ENCODE data around the gene CDKN1C. TPM values are rescaled to one million over a fixed set of nuclear protein-coding genes. Genes with fewer than 3 reads are reported as not detected.

CDKN1C gene
- total RNA-seq, 2 experiments from 2014 or later, result 0.21 to 0.32 TPM

DNA sequence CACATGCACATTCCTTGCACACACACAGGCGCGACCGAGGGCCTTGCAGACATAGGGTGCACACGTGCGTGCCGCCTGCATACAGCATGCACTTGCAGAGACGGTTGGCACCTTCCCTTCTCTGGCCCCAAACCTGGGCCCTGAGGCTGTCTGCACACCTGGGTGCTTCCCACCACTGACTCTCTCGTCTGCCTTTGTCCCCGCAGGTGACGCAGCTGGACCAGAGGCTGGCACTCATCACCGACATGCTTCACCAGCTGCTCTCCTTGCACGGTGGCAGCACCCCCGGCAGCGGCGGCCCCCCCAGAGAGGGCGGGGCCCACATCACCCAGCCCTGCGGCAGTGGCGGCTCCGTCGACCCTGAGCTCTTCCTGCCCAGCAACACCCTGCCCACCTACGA lies 38.0 kb downstream of the CDKN1C start:
- Mint-ChIP-seq H3K36me3 (ENCODE audit: low read depth) (no peaks in the 10 kb centered on the region), H3K9me3 (ENCODE audit: insufficient read depth) (no peaks in the 10 kb centered on the region), H3K27me3 (ENCODE audit: low read depth) (no peaks in the 10 kb centered on the region), H3K4me3 (no peak overlapping the region), H3K27ac (no peak overlapping the region), H3K4me1 (ENCODE audit: low read depth) (no peaks in the 10 kb centered on the region)
- DNase-seq (no peak), ATAC-seq (no peak)
- POLR2A ChIA-PET, result no interaction called here
- CTCF ChIA-PET, result no interaction called here

DNA sequence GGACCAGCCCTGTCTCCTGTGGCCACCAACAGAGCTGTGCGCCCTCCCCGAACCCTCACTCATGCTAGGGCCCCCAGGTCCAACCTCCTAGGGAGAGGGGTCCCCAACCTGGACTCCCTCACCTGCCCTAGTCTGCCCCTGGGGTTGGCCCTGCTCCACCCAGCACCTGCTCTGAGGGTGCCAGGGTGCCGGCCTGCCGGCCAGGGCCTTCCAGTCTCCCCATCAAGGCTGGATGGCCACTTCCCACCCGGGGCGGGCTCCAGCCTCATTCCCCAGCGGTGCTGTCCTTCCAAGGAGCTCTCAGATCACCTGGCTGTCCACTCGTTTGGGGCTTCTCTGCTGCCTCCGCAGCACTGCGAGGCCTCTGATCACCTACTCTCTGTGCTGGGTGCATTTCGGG lies 39.1 kb downstream of the CDKN1C start:
- POLR2A ChIA-PET, result no interaction called here
- no peak overlapping the region for H3K4me3 Mint-ChIP-seq
- no peak overlapping the region for H3K27ac Mint-ChIP-seq
- DNase-seq, result no peak
- CTCF ChIA-PET, result no interaction called here
- no peak for ATAC-seq
- H3K4me1 Mint-ChIP-seq (ENCODE audit: low read depth), result no peaks in the 10 kb centered on the region
- H3K36me3 Mint-ChIP-seq (ENCODE audit: low read depth), result no peaks in the 10 kb centered on the region
- no peaks in the 10 kb centered on the region for H3K27me3 Mint-ChIP-seq (ENCODE audit: low read depth)
- no peaks in the 10 kb centered on the region for H3K9me3 Mint-ChIP-seq (ENCODE audit: insufficient read depth)

DNA sequence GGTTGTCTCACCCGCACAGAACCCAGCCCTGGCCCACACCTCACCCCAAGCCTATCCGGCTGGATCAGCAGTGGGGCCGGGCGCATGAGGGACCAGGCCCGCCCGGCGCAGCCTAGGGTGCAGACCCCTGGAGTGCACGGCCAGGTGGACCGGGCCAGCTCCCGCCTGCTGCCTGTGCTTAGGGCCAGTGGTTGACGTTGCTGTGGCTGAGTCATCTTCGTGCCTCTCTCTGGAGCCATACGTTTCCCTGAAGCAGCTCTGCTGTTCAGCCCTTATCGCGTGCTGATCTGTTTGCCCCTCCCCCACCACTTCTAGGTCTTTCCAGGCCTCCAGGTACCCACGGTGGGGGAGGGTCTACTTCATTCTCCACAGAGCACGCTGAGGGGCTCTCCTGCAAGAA lies 39.5 kb downstream of the CDKN1C start:
- no peaks in the 10 kb centered on the region for H3K9me3 Mint-ChIP-seq (ENCODE audit: insufficient read depth)
- no peak overlapping the region for H3K4me3 Mint-ChIP-seq
- POLR2A ChIA-PET, result no interaction called here
- CTCF ChIA-PET, result no interaction called here
- no peak overlapping the region for H3K27ac Mint-ChIP-seq
- DNase-seq (no peak), ATAC-seq (no peak)
- H3K36me3 Mint-ChIP-seq (ENCODE audit: low read depth), result no peaks in the 10 kb centered on the region
- H3K27me3 Mint-ChIP-seq (ENCODE audit: low read depth), result no peaks in the 10 kb centered on the region
- H3K4me1 Mint-ChIP-seq (ENCODE audit: low read depth), result no peaks in the 10 kb centered on the region

DNA sequence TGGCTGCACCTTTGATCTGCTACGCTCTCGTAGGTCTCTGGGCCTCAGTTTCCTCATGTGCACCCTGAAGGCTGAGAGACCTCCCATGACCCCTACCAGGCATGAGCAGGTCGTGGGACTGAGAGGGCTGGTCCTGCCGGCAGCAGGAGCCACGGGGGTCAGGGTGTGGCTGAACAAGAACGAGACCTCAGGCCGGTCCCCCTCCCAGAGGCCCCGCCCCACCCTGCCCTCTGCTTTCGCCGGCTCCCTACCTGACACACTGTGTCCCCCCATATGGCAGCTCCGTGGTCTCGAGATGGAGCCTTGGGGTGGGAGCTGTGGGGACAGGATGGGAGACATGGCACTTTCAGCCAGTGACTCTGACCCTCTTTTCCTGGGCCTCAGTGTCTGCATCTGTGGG lies 40.6 kb downstream of the CDKN1C start:
- Mint-ChIP-seq H3K27ac (no peak overlapping the region), H3K4me3 (no peak overlapping the region), H3K4me1 (ENCODE audit: low read depth) (no peaks in the 10 kb centered on the region), H3K27me3 (ENCODE audit: low read depth) (no peaks in the 10 kb centered on the region), H3K9me3 (ENCODE audit: insufficient read depth) (no peaks in the 10 kb centered on the region), H3K36me3 (ENCODE audit: low read depth) (no peaks in the 10 kb centered on the region)
- CTCF ChIA-PET, result no interaction called here
- DNase-seq (no peak), ATAC-seq (no peak)
- POLR2A ChIA-PET, result no interaction called here

DNA sequence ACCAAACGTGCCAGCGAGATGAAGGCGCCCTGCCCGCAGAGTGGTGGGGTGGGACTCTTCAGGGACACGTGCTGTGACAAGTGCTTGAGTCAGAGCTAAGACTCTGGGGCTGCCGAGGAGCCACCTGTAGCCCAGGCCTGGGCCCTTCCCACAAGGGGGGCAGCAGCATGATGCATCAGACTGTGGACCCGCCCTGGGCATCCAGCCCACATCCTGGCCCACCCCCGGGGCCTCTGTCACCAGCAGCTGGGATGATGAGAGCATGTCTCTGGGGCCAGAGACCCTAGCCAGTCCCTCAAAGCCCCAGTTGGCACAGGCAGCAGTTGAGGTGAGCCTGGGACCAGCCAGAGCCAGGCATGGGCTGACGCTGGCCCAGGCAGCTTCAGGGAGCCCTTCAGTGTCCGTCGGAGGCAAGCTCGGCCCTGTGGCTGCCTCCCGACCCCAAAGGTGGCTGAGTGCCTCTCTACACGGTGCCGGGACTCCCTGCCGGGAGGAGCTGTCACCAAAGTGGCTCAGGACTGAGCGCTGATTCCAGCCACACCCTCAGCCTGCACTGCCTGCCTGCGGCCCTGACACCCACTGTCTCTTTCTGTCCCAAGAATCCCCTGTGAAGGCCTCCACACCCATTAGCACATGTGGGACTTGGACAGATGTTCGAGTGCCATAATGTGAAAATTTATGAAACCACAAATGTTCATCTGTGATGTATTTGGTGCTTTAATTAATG lies 41.3 kb downstream of the CDKN1C start:
- no peak overlapping the region for H3K4me3 Mint-ChIP-seq
- CTCF ChIA-PET, result interaction anchor here (0.8 kb wide), 1 partner anchor 44 kb away, joined by 3 read pairs; no protein-coding TSS in a partner anchor

DNA sequence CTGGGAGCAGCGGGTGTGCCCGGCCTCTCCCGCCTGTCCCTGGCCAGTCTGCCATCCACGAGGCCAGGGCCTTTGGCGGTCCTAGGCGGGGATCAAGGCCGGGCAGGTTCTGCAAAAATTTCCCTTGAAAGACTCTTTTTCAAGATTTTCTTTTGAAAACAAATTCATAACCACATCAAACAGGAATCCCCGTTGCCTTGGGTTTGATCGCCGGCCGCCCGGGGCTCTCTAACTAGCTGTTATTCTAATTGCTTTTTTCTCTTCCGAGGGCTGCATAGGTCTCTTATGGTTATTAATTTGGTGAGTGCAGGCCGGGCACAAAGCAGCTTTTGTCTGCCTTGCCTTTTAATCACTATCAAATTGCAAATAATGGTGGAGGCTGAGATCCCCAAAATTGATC lies 42.0 kb downstream of the CDKN1C start:
- Mint-ChIP-seq H3K9me3 (ENCODE audit: insufficient read depth) (no peaks in the 10 kb centered on the region), H3K27me3 (ENCODE audit: low read depth) (no peaks in the 10 kb centered on the region), H3K4me1 (ENCODE audit: low read depth) (no peaks in the 10 kb centered on the region), H3K4me3 (no peak overlapping the region), H3K36me3 (ENCODE audit: low read depth) (no peaks in the 10 kb centered on the region), H3K27ac (no peak overlapping the region)
- no peak for ATAC-seq
- ChIA-PET POLR2A (no interaction called here), CTCF (no interaction called here)
- no peak for DNase-seq

More for the DNA sequence above, 41.3 kb downstream of the CDKN1C start:
- Mint-ChIP-seq H3K36me3 (ENCODE audit: low read depth) (no peaks in the 10 kb centered on the region), H3K9me3 (ENCODE audit: insufficient read depth) (no peaks in the 10 kb centered on the region), H3K27me3 (ENCODE audit: low read depth) (no peaks in the 10 kb centered on the region), H3K4me1 (ENCODE audit: low read depth) (no peaks in the 10 kb centered on the region), H3K27ac (no peak overlapping the region)
- ATAC-seq (no peak), DNase-seq (no peak)
- POLR2A ChIA-PET, result no interaction called here

DNA sequence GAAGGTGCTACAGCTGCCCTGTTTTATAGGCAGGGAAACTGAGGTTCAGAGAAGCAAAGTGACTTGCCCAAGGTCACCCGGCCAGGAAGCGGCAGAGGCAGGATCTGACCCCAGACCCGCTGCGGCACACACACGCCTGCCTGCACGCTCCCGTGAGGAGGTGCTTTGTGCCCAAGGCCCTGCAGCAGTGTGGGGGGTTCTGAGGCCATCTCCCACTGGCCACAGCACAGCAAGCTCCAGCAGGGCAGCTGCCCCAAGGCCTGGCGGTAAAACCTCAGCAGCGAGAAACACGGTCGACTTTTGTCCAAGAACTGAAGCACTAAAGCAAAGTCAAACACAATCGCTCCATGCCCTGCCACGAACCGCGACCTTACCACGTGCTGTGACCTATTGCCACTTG lies 42.7 kb downstream of the CDKN1C start:
- Mint-ChIP-seq H3K9me3 (ENCODE audit: insufficient read depth) (no peaks in the 10 kb centered on the region), H3K4me1 (ENCODE audit: low read depth) (no peaks in the 10 kb centered on the region), H3K4me3 (no peak overlapping the region), H3K27ac (no peak overlapping the region), H3K36me3 (ENCODE audit: low read depth) (no peaks in the 10 kb centered on the region), H3K27me3 (ENCODE audit: low read depth) (no peaks in the 10 kb centered on the region)
- ChIA-PET CTCF (no interaction called here), POLR2A (no interaction called here)
- DNase-seq (no peak), ATAC-seq (no peak)

DNA sequence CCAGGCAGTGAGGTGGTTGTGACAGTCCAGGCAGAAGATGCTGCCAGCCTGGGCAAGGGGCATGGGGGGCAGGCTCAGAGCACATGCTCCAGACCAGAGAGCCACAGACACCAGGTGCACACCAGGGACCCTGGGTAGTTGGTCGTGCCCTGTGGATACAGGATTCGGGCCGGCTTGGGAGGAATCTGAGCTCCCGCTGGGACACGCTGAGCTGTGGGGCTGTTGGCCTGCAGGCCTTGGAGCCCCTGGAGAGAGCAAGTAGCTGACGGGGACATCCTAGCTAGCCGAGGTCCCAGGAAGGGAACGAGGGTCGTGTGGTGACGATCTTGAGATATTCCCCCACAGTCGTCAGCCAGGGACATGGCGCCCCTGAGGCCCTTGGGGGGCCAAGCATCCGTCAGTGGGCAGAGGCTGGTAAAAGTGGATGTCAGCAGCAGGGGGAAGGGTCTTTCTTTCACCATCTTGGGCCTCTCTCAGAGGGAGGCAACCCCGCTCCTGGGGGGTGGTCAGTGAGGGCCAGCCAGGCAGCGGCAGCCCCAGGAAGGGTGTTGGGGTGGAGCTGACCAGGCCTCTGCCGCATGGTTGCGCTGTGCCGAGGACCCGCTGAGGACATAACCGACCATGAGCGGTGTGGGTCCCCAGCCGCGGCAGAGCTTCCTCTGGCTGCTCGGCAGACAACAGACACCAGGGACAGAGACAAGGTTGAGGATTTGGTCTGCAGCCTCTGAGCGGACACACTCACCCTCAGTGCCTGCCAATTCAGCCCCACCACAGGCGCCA lies 44.0 kb downstream of the CDKN1C start:
- ATAC-seq (no peak), DNase-seq (no peak)
- CTCF ChIA-PET, result no interaction called here
- Mint-ChIP-seq H3K27me3 (ENCODE audit: low read depth) (no peaks in the 10 kb centered on the region), H3K9me3 (ENCODE audit: insufficient read depth) (no peaks in the 10 kb centered on the region), H3K27ac (no peak overlapping the region), H3K4me3 (no peak overlapping the region), H3K36me3 (ENCODE audit: low read depth) (no peaks in the 10 kb centered on the region), H3K4me1 (ENCODE audit: low read depth) (no peaks in the 10 kb centered on the region)
- POLR2A ChIA-PET, result no interaction called here

DNA sequence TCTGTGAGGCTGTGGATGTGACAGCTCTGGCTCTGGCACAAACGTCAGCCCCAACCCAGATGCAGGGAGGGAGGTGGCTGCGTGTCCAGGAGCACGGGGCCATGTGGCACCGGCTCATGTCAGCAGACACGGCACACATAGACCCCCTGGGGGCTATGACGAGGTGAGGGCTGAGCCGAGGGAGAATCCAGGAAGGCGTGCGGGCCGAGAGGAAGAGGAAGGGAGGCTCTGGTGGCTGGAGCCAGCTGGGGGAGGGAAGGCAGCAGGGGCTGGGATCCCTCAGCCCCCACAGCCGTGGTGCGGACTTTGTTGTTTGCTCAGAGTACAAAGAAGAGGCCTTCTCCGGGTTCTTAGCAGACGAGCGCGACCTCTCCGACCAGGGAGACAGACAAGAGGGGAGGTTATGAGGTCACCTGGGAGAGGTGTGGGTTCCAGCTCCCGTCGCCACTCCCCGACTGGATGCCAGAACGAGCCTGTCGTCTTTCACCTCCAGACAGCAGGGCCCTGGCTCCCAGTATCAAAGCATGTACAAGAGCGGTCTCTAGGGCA lies 46.1 kb downstream of the CDKN1C start:
- Mint-ChIP-seq H3K27me3 (ENCODE audit: low read depth) (no peaks in the 10 kb centered on the region), H3K9me3 (ENCODE audit: insufficient read depth) (no peaks in the 10 kb centered on the region), H3K4me3 (no peak overlapping the region), H3K4me1 (ENCODE audit: low read depth) (no peaks in the 10 kb centered on the region), H3K27ac (no peak overlapping the region), H3K36me3 (ENCODE audit: low read depth) (no peaks in the 10 kb centered on the region)
- DNase-seq (no peak), ATAC-seq (no peak)
- CTCF ChIA-PET, result no interaction called here
- POLR2A ChIA-PET, result no interaction called here

DNA sequence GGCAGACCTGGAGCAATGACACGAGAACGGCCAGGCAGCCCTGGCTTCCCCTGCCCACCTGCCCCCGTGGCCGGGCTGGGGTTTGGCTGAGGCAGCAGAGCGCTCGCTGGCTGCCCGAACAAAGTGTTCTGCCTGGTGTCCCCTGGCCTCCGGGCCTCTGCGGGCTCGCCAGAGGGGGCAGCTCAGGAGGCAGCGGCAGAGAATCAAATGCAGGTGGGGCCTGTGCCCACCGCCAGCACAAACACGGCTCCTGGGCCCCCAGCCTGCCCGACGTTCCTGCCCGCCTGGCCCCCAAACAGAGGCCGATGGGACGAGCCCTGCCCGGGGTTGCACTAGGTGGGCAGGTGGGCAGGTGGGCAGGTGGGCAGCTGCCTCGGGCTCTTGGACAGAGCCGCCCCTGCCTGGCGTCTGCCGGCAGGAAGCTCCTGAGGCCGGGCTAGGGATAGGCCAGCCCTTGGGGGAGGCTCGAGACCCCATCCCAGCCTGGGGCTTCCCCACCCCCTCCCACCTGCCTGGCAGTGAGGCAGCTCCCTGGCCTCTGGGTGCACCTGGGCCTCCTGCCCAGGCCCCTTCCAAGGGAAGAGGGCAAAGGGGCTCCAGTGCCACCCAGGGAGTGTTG lies 46.8 kb downstream of the CDKN1C start:
- no peaks in the 10 kb centered on the region for H3K27me3 Mint-ChIP-seq (ENCODE audit: low read depth)

DNA sequence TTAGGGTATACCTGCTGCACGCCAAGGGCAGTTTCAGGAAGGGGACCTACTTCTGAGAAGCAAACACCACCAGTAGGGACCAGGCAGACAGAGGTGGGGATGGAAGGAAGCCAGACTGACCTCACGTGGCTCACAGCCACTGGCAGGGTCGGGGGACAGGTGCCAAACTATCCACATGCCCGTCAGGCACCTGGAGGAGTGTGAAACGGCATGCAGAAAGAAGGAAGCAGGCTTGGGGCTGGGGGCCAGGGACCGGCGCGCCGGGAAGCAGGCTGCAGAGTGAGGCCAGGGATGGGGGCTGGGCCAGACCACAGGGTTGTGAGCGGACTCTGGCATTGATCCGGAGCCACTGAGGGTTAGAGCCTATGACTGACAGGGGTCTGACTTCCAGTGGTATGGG lies 47.5 kb downstream of the CDKN1C start:
- no peak for ATAC-seq
- no peak for DNase-seq
- CTCF ChIA-PET, result no interaction called here
- Mint-ChIP-seq H3K9me3 (ENCODE audit: insufficient read depth) (no peaks in the 10 kb centered on the region), H3K36me3 (ENCODE audit: low read depth) (no peaks in the 10 kb centered on the region), H3K27ac (no peak overlapping the region), H3K4me3 (no peak overlapping the region), H3K4me1 (ENCODE audit: low read depth) (no peaks in the 10 kb centered on the region), H3K27me3 (ENCODE audit: low read depth) (no peaks in the 10 kb centered on the region)
- POLR2A ChIA-PET, result no interaction called here

More for the DNA sequence above, 46.8 kb downstream of the CDKN1C start:
- DNase-seq (no peak), ATAC-seq (no peak)
- Mint-ChIP-seq H3K4me1 (ENCODE audit: low read depth) (no peaks in the 10 kb centered on the region), H3K4me3 (no peak overlapping the region), H3K9me3 (ENCODE audit: insufficient read depth) (no peaks in the 10 kb centered on the region), H3K27ac (no peak overlapping the region), H3K36me3 (ENCODE audit: low read depth) (no peaks in the 10 kb centered on the region)
- POLR2A ChIA-PET, result no interaction called here
- CTCF ChIA-PET, result no interaction called here

DNA sequence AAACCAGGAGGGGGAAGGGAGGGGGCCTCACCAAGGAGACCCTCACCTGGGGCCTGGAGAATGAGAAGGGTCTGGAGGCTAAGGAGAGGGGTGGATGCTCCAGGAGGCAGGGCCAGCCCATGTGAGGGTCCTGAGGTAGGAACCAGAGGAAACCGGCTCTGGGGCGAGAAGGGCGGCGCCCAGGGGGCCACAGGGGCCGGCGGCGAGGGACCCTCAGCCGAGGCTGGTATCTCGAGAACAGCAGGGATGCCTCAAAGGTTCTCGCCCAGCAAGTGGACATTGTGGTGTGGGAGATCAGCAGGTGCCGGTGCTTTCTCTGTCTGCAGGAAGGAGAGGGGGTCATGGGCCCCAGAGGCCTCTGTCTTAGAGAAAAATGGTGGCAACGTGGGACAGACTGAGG lies 47.9 kb downstream of the CDKN1C start:
- H3K27me3 Mint-ChIP-seq (ENCODE audit: low read depth), result no peaks in the 10 kb centered on the region
- ATAC-seq (no peak), DNase-seq (no peak)
- no peak overlapping the region for H3K27ac Mint-ChIP-seq
- H3K9me3 Mint-ChIP-seq (ENCODE audit: insufficient read depth), result no peaks in the 10 kb centered on the region
- H3K36me3 Mint-ChIP-seq (ENCODE audit: low read depth), result no peaks in the 10 kb centered on the region
- no peaks in the 10 kb centered on the region for H3K4me1 Mint-ChIP-seq (ENCODE audit: low read depth)
- H3K4me3 Mint-ChIP-seq, result no peak overlapping the region
- ChIA-PET CTCF (no interaction called here), POLR2A (no interaction called here)

Measured in activated CD8-positive, alpha-beta T cell treated with anti-CD3 and anti-CD28 coated beads, Interleukin-2, amount 10 ng/mL, durations not matched to agents 7 days and 5 days (primary cell).